ENCODE measurements around the gene RBMS1.

Gene RBMS1

GRCh38 chr2:160482673-160483072 lies 10.9 kb downstream of the RBMS1 start:
- Histone ChIP-seq H3K4me2 (ENCODE audit: low read length) (no peak overlapping the region), H3K79me2 (ENCODE audit: low read length) (no peaks in the 10 kb centered on the region), H3K4me1 (ENCODE audit: low read length) (no peaks in the 10 kb centered on the region), H2AFZ (ENCODE audit: low read depth, low read length) (no peak overlapping the region), H3K27ac (ENCODE audit: low read length) (no peak overlapping the region), H4K20me1 (ENCODE audit: insufficient read depth, low read length) (no peaks in the 10 kb centered on the region), H3K9ac (ENCODE audit: low read length) (no peak overlapping the region), H3K4me3 (ENCODE audit: low read length) (no peak overlapping the region), H3K9me3 (ENCODE audit: insufficient read depth, low read length) (no peaks in the 10 kb centered on the region), H3K36me3 (replicated peaks; ENCODE audit: low read depth, low read length) (no peaks in the 10 kb centered on the region), H3K27me3 (ENCODE audit: low read depth, low read length) (no peaks in the 10 kb centered on the region)
- TF ChIP-seq CTCF (IDR thresholded peaks at IDR 0.05; ENCODE audit: low read depth, low read length) (no peak), EZH2phosphoT487 (IDR thresholded peaks at IDR 0.05; ENCODE audit: low read depth) (no peak)

GRCh38 chr2:160479269-160479668 lies 14.3 kb downstream of the RBMS1 start:
- H2AFZ ChIP-seq (ENCODE audit: low read depth, low read length): no peak overlapping the region
- no peak overlapping the region for H3K4me3 ChIP-seq (ENCODE audit: low read length)
- H3K4me2 ChIP-seq (ENCODE audit: low read length): no peak overlapping the region
- no peaks in the 10 kb centered on the region for H3K79me2 ChIP-seq (ENCODE audit: low read length)
- no peak overlapping the region for H3K9ac ChIP-seq (ENCODE audit: low read length)
- no peak overlapping the region for H3K27ac ChIP-seq (ENCODE audit: low read length)
- H3K27me3 ChIP-seq (ENCODE audit: low read depth, low read length): no peaks in the 10 kb centered on the region
- H3K36me3 ChIP-seq (replicated peaks; ENCODE audit: low read depth, low read length): no peaks in the 10 kb centered on the region
- no peaks in the 10 kb centered on the region for H3K4me1 ChIP-seq (ENCODE audit: low read length)
- TF ChIP-seq CTCF (IDR thresholded peaks at IDR 0.05; ENCODE audit: low read depth, low read length): no peak
- no peak for TF ChIP-seq EZH2phosphoT487 (IDR thresholded peaks at IDR 0.05; ENCODE audit: low read depth)
- H3K9me3 ChIP-seq (ENCODE audit: insufficient read depth, low read length): no peaks in the 10 kb centered on the region
- no peaks in the 10 kb centered on the region for H4K20me1 ChIP-seq (ENCODE audit: insufficient read depth, low read length)

- no peak overlapping the region for H2AFZ ChIP-seq (ENCODE audit: low read depth, low read length)
- no peak overlapping the region for H3K4me3 ChIP-seq (ENCODE audit: low read length)
- no peaks in the 10 kb centered on the region for H3K27me3 ChIP-seq (ENCODE audit: low read depth, low read length)
- no peaks in the 10 kb centered on the region for H3K36me3 ChIP-seq (replicated peaks; ENCODE audit: low read depth, low read length)
- H3K9ac ChIP-seq (ENCODE audit: low read length): no peak overlapping the region
- no peaks in the 10 kb centered on the region for H3K9me3 ChIP-seq (ENCODE audit: insufficient read depth, low read length)
- no peaks in the 10 kb centered on the region for H3K4me1 ChIP-seq (ENCODE audit: low read length)
- no peak overlapping the region for H3K27ac ChIP-seq (ENCODE audit: low read length)
- H3K4me2 ChIP-seq (ENCODE audit: low read length): no peak overlapping the region
- no peaks in the 10 kb centered on the region for H3K79me2 ChIP-seq (ENCODE audit: low read length)
- H4K20me1 ChIP-seq (ENCODE audit: insufficient read depth, low read length): no peaks in the 10 kb centered on the region
- TF ChIP-seq EZH2phosphoT487 (IDR thresholded peaks at IDR 0.05; ENCODE audit: low read depth) (no peak), CTCF (IDR thresholded peaks at IDR 0.05; ENCODE audit: low read depth, low read length) (no peak)
Observed at GRCh38 chr2:160478660-160479059, 14.9 kb downstream of the RBMS1 start.

GRCh38 chr2:160477032-160477431 lies 16.6 kb downstream of the RBMS1 start:
- no peak for TF ChIP-seq EZH2phosphoT487 (IDR thresholded peaks at IDR 0.05; ENCODE audit: low read depth)
- no peak for TF ChIP-seq CTCF (IDR thresholded peaks at IDR 0.05; ENCODE audit: low read depth, low read length)
- no peaks in the 10 kb centered on the region for H3K27me3 ChIP-seq (ENCODE audit: low read depth, low read length)
- no peaks in the 10 kb centered on the region for H3K79me2 ChIP-seq (ENCODE audit: low read length)
- H3K27ac ChIP-seq (ENCODE audit: low read length): no peak overlapping the region
- H4K20me1 ChIP-seq (ENCODE audit: insufficient read depth, low read length): no peaks in the 10 kb centered on the region
- no peaks in the 10 kb centered on the region for H3K36me3 ChIP-seq (replicated peaks; ENCODE audit: low read depth, low read length)
- no peaks in the 10 kb centered on the region for H3K4me1 ChIP-seq (ENCODE audit: low read length)
- H3K4me3 ChIP-seq (ENCODE audit: low read length): no peak overlapping the region
- no peak overlapping the region for H3K9ac ChIP-seq (ENCODE audit: low read length)
- no peak overlapping the region for H3K4me2 ChIP-seq (ENCODE audit: low read length)
- H3K9me3 ChIP-seq (ENCODE audit: insufficient read depth, low read length): no peaks in the 10 kb centered on the region
- H2AFZ ChIP-seq (ENCODE audit: low read depth, low read length): no peak overlapping the region

All from OCI-LY3 (cell line).